ENCODE measurements around the gene NKAIN4. TPM values are rescaled to one million over a fixed set of nuclear protein-coding genes. Genes with fewer than 3 reads are reported as not detected.

NKAIN4 gene
- total and polyA plus RNA-seq, 2 experiments from 2014 or later: 12.6 to 13.2 TPM

GRCh38 chr20:63262836-63263235, 8.6 kb upstream of the NKAIN4 start:
- H3K36me3 Mint-ChIP-seq (ENCODE audit: low read depth): no peaks in the 10 kb centered on the region
- no peaks in the 10 kb centered on the region for H3K79me2 ChIP-seq (replicated peaks; ENCODE audit: insufficient read depth)
- H3K27me3 Mint-ChIP-seq (ENCODE audit: insufficient read depth, low read depth, poor library complexity): peaks cover 25% of the 10 kb centered on the region
- H3K27me3 ChIP-seq (ENCODE audit: insufficient read depth): no peaks in the 10 kb centered on the region
- peaks cover 11% of the 10 kb centered on the region for H3K4me1 Mint-ChIP-seq
- no peaks in the 10 kb centered on the region for H3F3A ChIP-seq (replicated peaks; ENCODE audit: low read depth)
- no peaks in the 10 kb centered on the region for H3K9me3 Mint-ChIP-seq
- TF ChIP-seq REST (IDR thresholded peaks at IDR 0.05; ENCODE audit: unreplicated experiment): no peak
- TF ChIP-seq ZNF462 (CRISPR knock-in tag; IDR thresholded peaks at IDR 0.05): no peak
- TF ChIP-seq ETS1 (IDR thresholded peaks at IDR 0.05): no peak
- TF ChIP-seq NANOG (IDR thresholded peaks at IDR 0.05; ENCODE audit: borderline replicate concordance): no peak
- TF ChIP-seq JUNB (IDR thresholded peaks at IDR 0.05; ENCODE audit: unreplicated experiment): no peak
- TF ChIP-seq EZH2phosphoT487 (IDR thresholded peaks at IDR 0.05; ENCODE audit: unreplicated experiment): no peak
- TF ChIP-seq POLR2AphosphoS5 (IDR thresholded peaks at IDR 0.05; ENCODE audit: low read depth): no peak
- TF ChIP-seq ZNF114 (CRISPR knock-in tag; IDR thresholded peaks at IDR 0.05): no peak
- TF ChIP-seq STAT1 (IDR thresholded peaks at IDR 0.05; ENCODE audit: unreplicated experiment): no peak
- no peak for TF ChIP-seq CREB1 (CRISPR knock-in tag; IDR thresholded peaks at IDR 0.05; ENCODE audit: low read depth)
- no peak for TF ChIP-seq EZH2 (IDR thresholded peaks at IDR 0.05; ENCODE audit: low read depth, unreplicated experiment)
- no peak for TF ChIP-seq ZNF331 (CRISPR knock-in tag; IDR thresholded peaks at IDR 0.05; ENCODE audit: low read depth)
- TF ChIP-seq CTCF (conservative IDR thresholded peaks at IDR 0.05; ENCODE audit: low read depth in 2 of 2): no peak
- no peak overlapping the region for H3K4me2 ChIP-seq
- ATAC-seq: no peak
- no peak overlapping the region for H3K27ac ChIP-seq (ENCODE audit: low read depth)
- no peak overlapping the region for H3K4me3 Mint-ChIP-seq
- H3K9me2 ChIP-seq (ENCODE audit: insufficient read depth): no peaks in the 10 kb centered on the region
- no peaks in the 10 kb centered on the region for H4K20me1 ChIP-seq (replicated peaks; ENCODE audit: insufficient read depth)
- H3K4me1 ChIP-seq (ENCODE audit: insufficient read depth): no peaks in the 10 kb centered on the region; the same call in 1 of the 2 replicates
- H3K27ac Mint-ChIP-seq: peak overlapping the region; percentile 16; the same call in 1 of the 2 replicates
- no peaks in the 10 kb centered on the region for H3K36me3 ChIP-seq (ENCODE audit: insufficient read depth)
- no peak for DNase-seq (ENCODE audit: low spot score)
- no peak overlapping the region for H3K4me3 ChIP-seq
- H2AFZ ChIP-seq: no peak overlapping the region
